OCI-LY1 (cell line): Measurements from ENCODE around the gene ST8SIA6.

Source experiments
- EZH2 ChIP-seq: fragments of 200-600 bp; sonication (generic), shearing (Covaris generic); IDR thresholded peaks from 2 replicates; pipeline ENCODE4 v1.8.0; 2017; ENCODE audit warnings: borderline replicate concordance, mixed run types, mild to moderate bottlenecking, antibody characterized with exemption, low read length, moderate library complexity, mixed read lengths
- TF ChIP-seq, protein P1 (sequence below): fragments of 200-600 bp; sonication (generic), shearing (Covaris generic); IDR thresholded peaks from 2 replicates; pipeline ENCODE4 v1.5.1; 2017; ENCODE audit warnings: mild to moderate bottlenecking, antibody characterized with exemption, low read length, moderate library complexity, mixed read lengths

DNA sequence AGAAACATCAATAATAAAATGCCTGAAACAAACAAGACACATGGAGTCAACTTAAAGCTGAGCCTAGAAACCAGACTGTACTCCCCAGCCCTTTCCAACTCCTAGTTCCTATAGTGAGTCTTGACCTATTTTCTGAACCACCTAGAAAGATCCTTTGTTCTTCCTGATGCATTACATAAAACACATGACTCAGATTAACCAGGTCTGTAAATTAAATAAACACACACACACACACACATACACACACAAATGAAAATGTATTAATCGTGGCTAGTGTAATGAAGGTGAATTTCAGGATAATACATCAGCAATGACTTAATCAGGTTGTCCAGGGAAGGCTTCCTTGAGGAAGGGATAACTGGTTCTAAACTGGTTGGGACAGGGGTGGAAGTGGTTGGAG, 104.7 kb downstream of the ST8SIA6 start:
- TF ChIP-seq, protein P1, sequence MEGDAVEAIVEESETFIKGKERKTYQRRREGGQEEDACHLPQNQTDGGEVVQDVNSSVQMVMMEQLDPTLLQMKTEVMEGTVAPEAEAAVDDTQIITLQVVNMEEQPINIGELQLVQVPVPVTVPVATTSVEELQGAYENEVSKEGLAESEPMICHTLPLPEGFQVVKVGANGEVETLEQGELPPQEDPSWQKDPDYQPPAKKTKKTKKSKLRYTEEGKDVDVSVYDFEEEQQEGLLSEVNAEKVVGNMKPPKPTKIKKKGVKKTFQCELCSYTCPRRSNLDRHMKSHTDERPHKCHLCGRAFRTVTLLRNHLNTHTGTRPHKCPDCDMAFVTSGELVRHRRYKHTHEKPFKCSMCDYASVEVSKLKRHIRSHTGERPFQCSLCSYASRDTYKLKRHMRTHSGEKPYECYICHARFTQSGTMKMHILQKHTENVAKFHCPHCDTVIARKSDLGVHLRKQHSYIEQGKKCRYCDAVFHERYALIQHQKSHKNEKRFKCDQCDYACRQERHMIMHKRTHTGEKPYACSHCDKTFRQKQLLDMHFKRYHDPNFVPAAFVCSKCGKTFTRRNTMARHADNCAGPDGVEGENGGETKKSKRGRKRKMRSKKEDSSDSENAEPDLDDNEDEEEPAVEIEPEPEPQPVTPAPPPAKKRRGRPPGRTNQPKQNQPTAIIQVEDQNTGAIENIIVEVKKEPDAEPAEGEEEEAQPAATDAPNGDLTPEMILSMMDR: no peak
- no peak for TF ChIP-seq EZH2
